ENCODE measurements around the gene MGAT1. TPM values are rescaled to one million over a fixed set of nuclear protein-coding genes. Genes with fewer than 3 reads are reported as not detected.
A peak's percentile ranks its signal among the peaks of the same experiment; 100 is the strongest.

The MGAT1 gene
- polyA plus RNA-seq, 3 donors: 231 to 523 (median 385) TPM

- no peak overlapping the region for H3K27ac Mint-ChIP-seq
- Histone ChIP-seq H3K4me3 (replicated peaks in 1 of 3; ENCODE audit: low read depth in 2 of 3, low read length in 3 of 3) (no peak overlapping the region), H3K4me2 (replicated peaks; ENCODE audit: extremely low read depth, low read length, poor library complexity, severe bottlenecking) (no peak overlapping the region), H3K9ac (ENCODE audit: insufficient read depth, low read length, poor library complexity, severe bottlenecking) (no peak overlapping the region), H3K27me3 (ENCODE audit: control insufficient read depth in 2 of 2, insufficient read depth in 2 of 2, low read length in 2 of 2) (no peaks in the 10 kb centered on the region), H3K79me2 (ENCODE audit: insufficient read depth, low read length) (peaks cover 18% of the 10 kb centered on the region), H3K9me3 (replicated peaks in 1 of 2; ENCODE audit: control insufficient read depth in 1 of 2, insufficient read depth in 1 of 2, low read length in 2 of 2) (no peaks in the 10 kb centered on the region), H3K27ac (ENCODE audit: low read depth in 1 of 2, low read length in 2 of 2) (no peak overlapping the region), H4K20me1 (ENCODE audit: insufficient read depth, low read length) (peaks cover 12% of the 10 kb centered on the region), H3K4me1 (ENCODE audit: control insufficient read depth in 1 of 2, insufficient read depth in 2 of 2, low read length in 2 of 2) (peaks cover 6 to 7% of the 10 kb centered on the region in 2 donors), H2AFZ (ENCODE audit: insufficient read depth, low read depth, low read length, poor library complexity, severe bottlenecking) (no peak overlapping the region), H3K36me3 (replicated peaks in 1 of 2; ENCODE audit: control insufficient read depth in 1 of 2, insufficient read depth in 2 of 2, low read length in 2 of 2) (peaks cover 29 to 45% of the 10 kb centered on the region in 2 donors)
- peaks cover 15% of the 10 kb centered on the region for H3K4me1 Mint-ChIP-seq
- peaks cover 0 to 1% (median 0%) of the 10 kb centered on the region in 3 donors for H3K27me3 Mint-ChIP-seq (ENCODE audit: low read depth in 3 of 3)
- TF ChIP-seq CTCF (IDR thresholded peaks at IDR 0.05): no peak
- intact Hi-C loops (cut with micrococcal nuclease): loop anchor here in 1 of 2 donors (5.0 kb wide), 1 partner anchor 35 kb away; the partner anchor contains the start of gene MGAT1
- peaks cover 0 to 4% (median 0%) of the 10 kb centered on the region in 7 donors for H3K9me3 Mint-ChIP-seq
- no peak overlapping the region for H3K4me3 Mint-ChIP-seq
- H3K36me3 Mint-ChIP-seq: peaks cover 34 to 38% of the 10 kb centered on the region in 2 donors
- WGBS (ENCODE audit: insufficient coverage): no CpG with 5 or more reads among the region's 4 CpGs
- no peak for DNase-seq
Observed at GRCh38 chr5:180837478-180837877, 34.9 kb upstream of the MGAT1 start.

GRCh38 chr5:180832638-180833068 is 30.0 kb upstream of the MGAT1 start:
- H3K4me1 Mint-ChIP-seq: peaks cover 45% of the 10 kb centered on the region
- peaks cover 0 to 6% (median 2%) of the 10 kb centered on the region in 7 donors for H3K9me3 Mint-ChIP-seq
- Histone ChIP-seq H2AFZ (ENCODE audit: insufficient read depth, low read depth, low read length, poor library complexity, severe bottlenecking) (no peak overlapping the region), H4K20me1 (ENCODE audit: insufficient read depth, low read length) (peaks cover 18% of the 10 kb centered on the region), H3K27me3 (ENCODE audit: control insufficient read depth in 2 of 2, insufficient read depth in 2 of 2, low read length in 2 of 2) (no peaks in the 10 kb centered on the region), H3K4me1 (ENCODE audit: control insufficient read depth in 1 of 2, insufficient read depth in 2 of 2, low read length in 2 of 2) (peaks cover 40 to 43% of the 10 kb centered on the region in 2 donors), H3K27ac (ENCODE audit: low read depth in 1 of 2, low read length in 2 of 2) (peak overlapping the region in 1 of 2 donors; percentile 96), H3K9ac (ENCODE audit: insufficient read depth, low read length, poor library complexity, severe bottlenecking) (no peak overlapping the region), H3K4me3 (replicated peaks in 1 of 3; ENCODE audit: low read depth in 2 of 3, low read length in 3 of 3) (peak overlapping the region in 1 of 3 experiments; percentile 91), H3K36me3 (replicated peaks in 1 of 2; ENCODE audit: control insufficient read depth in 1 of 2, insufficient read depth in 2 of 2, low read length in 2 of 2) (peaks cover 29 to 37% of the 10 kb centered on the region in 2 donors), H3K79me2 (ENCODE audit: insufficient read depth, low read length) (peaks cover 50% of the 10 kb centered on the region), H3K9me3 (replicated peaks in 1 of 2; ENCODE audit: control insufficient read depth in 1 of 2, insufficient read depth in 1 of 2, low read length in 2 of 2) (peaks cover 0 to 3% of the 10 kb centered on the region in 2 donors), H3K4me2 (replicated peaks; ENCODE audit: extremely low read depth, low read length, poor library complexity, severe bottlenecking) (peak overlapping the region; percentile 91)
- H3K36me3 Mint-ChIP-seq: peaks cover 42 to 50% of the 10 kb centered on the region in 2 donors
- intact Hi-C loops (cut with micrococcal nuclease): no loop called here
- no peak for DNase-seq
- peak overlapping the region in 6 of 7 donors; percentile 25 to 99 (median 60) for H3K27ac Mint-ChIP-seq
- H3K27me3 Mint-ChIP-seq (ENCODE audit: low read depth in 3 of 3): peaks cover 0 to 2% (median 0%) of the 10 kb centered on the region in 3 donors
- 86% methylated on average over 1 of the region's 2 CpGs for WGBS (ENCODE audit: insufficient coverage)
- TF ChIP-seq CTCF (IDR thresholded peaks at IDR 0.05): no peak
- H3K4me3 Mint-ChIP-seq: peak overlapping the region; percentile 26 to 93
